Right renal pelvis (tissue), 4 donors: Measurements from ENCODE around the gene LSM14B. TPM values are rescaled to one million over a fixed set of nuclear protein-coding genes. Genes with fewer than 3 reads are reported as not detected.

Source experiments
- DNase-seq, 4 donors: peaks; one replicate each; pipeline ENCODE4 v3.0.0-alpha.2; 2013; ENCODE audit warnings: low read depth in 4 of 4, low spot score in 3 of 4, missing footprints in 1 of 4
- polyA plus RNA-seq, 4 donors: library from polyadenylated mRNA; unstranded; fragments of 120-200 nt; gene quantifications; one replicate each; pipeline ENCODE4 v1.2.1, GENCODE V29; 2013; ENCODE audit not compliant: insufficient read length in 4 of 4

The LSM14B gene
- polyA plus RNA-seq, 4 donors, result 52.0 to 55.8 (median 54.8) TPM

DNA sequence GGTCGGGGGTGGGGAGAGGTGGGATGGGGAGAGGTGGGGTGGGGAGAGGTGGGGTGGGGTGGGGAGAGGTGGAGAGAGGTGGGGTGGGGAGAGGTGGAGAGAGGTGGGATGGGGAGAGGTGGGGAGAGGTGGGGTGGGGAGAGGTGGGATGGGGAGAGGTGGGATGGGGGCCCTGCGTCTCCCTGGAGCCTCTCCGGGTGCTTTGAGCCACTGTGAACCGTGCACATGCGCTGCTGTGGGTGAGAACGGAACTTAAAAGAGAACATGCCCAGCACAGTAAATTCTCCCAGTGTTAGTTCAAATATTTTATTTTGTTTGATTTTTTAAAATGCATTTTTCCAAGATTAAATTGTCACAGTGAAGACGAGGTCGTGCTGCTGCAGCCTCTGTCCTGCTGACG, 38.0 kb downstream of the LSM14B start:
- no peak for DNase-seq

DNA sequence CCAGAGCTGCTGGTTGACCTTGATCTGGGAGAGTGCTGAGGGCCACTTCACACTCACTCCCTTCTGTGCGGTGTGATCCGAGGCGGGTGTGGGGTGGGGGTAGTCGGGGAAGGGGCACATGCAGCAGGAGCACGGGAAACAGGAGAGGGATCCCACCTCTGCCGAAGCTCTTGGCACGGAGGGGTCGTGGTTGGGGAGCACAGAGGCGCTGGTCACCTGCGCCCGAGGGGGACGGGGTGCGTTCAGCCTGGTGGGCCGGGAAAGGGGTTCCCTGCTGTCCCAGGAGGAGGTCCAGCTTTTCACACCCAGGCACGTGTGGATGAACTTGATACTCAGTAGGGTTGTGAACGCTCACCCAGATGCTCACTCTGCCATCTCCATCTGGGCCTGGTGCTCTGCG, 38.6 kb downstream of the LSM14B start:
- DNase-seq, result no peak

DNA sequence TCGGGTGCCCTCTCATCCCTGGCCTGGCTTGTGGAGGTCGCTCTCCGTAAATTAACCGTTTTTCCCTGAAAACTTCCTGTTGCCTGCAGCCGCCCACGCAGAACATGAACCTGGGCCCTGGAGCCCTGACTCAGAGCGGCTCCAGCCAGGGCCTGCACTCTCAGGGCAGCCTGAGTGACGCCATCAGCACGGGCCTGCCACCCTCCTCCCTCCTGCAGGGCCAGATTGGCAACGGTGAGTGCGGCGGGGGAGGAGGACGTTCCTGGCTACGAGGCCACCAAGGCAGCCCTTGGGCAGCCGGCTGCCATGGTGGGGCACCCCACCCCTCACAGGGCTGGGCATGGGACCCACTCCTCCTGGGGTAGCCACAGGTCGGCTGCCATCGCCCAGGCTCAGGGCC, 39.1 kb downstream of the LSM14B start:
- DNase-seq, result no peak

DNA sequence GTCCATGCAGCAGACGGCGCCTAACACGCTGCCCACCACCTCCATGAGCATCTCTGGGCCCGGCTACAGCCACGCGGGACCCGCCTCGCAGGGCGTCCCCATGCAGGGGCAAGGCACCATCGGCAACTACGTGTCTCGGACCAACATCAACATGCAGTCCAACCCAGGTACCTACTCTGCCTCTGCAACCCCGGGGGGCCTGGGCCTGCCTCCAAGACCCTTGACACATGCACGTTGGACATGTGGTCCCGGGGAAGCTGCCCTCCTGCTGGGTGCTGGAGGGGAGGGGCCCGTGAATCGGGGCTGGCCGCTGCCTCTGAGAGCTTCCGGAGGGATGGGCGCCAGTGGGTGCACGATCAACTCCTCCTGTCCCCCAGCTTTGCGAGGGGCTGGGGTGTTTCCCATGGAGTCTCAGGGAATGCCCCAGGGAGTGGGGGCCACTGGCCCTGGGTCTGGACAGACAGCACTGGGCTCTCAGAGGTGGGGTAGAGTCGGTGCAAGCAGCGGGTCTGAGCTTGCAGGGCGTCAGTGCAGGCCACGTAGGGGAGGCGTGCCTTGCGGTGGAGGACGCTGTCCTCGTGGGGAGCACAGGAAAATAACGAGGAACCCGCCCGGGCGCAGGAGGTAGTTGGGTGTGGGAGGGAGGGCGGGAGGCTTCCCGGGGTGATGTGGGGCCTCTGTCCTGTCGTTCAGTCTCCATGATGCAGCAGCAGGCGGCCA, 40.6 kb downstream of the LSM14B start:
- no peak for DNase-seq

DNA sequence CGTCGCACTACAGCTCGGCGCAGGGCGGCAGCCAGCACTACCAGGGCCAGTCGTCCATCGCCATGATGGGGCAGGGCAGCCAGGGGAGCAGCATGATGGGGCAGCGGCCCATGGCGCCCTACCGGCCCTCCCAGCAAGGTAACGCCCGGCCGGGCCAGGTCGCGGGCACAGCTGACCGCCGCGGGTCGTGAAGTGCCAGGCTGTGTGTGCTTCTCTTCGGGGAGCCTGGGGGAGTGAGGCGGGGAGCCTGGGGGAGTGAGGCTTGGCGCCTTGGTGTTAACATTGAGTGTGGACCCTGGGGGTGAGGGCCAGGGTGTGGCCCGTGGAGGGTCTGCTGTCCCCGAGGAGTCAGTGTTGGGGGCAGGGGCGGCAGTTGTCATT, 41.2 kb downstream of the LSM14B start:
- DNase-seq, result no peak

DNA sequence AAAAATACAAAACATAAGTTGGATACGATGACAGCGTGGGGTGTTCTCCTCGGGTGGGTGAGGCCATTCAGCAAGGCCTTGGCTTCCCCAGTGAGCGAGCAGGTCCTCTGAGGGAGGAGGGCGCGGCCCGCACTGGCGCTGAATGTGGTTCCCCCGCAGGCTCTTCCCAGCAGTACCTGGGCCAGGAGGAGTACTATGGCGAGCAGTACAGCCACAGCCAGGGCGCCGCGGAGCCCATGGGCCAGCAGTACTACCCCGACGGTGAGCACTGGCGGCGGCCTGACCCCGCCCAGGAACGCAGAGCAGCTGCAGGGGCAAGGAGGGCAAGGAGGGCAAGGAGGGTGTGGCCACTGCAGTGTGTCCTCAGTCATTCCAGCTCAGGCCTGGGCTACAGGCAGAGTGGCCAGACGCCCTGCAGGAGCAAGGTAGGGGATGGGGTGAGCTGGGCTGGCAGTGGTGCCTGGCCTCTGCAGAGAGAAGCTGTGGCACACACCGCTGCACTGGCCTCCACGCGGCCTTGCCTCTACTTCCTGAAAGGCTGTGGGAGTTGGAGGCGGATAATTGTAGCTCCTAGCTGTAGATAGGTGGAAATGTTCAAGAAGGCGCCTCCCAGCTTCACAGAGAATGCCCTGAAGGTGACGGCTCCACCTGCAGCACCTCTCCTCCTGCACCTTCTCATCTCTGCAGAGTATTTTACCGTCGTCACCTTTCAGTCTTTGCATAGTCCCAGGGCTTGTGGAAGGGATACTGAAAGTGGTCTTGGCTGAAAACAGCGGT, 41.9 kb downstream of the LSM14B start:
- DNase-seq, result no peak

DNA sequence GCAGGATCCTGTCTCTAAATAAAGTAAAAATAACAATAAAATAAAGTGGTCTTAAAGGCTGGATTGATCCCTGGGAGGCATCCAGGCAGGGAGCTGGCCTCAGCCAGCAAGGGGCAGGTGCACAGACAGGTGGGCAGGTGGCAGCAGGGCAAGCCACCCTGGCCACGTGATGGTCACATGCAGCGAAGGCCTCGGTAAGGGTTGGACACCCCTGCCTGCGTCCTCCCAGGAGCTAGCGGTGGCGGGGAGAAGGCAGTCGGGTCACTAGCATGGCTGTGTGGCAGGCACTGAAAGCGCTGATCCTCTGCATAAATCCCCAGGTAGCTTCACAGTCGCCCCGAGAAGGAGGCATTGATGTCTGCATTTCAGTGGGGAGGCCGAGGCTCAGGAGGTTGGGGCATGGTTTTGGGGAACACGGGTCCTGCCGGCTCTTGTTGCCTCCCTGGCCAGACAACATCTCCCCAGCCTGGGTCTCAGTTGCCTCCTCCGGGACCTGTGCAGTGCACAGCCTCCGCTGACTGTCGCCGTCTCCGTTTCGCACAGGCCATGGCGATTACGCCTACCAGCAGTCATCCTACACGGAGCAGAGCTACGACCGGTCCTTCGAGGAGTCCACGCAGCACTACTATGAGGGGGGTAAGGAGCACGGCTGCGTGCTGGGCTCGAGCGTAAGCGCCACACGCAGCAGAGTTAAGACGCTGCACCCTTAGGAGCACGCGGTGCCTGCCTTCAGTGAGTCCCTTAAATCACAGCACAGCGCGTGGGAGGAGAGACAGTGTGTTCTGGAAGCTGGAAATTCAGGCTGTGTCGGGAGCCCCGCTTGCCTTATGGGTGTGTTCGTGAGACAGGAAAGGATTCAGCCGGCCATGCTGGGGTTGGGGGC, 42.8 kb downstream of the LSM14B start:
- no peak for DNase-seq

DNA sequence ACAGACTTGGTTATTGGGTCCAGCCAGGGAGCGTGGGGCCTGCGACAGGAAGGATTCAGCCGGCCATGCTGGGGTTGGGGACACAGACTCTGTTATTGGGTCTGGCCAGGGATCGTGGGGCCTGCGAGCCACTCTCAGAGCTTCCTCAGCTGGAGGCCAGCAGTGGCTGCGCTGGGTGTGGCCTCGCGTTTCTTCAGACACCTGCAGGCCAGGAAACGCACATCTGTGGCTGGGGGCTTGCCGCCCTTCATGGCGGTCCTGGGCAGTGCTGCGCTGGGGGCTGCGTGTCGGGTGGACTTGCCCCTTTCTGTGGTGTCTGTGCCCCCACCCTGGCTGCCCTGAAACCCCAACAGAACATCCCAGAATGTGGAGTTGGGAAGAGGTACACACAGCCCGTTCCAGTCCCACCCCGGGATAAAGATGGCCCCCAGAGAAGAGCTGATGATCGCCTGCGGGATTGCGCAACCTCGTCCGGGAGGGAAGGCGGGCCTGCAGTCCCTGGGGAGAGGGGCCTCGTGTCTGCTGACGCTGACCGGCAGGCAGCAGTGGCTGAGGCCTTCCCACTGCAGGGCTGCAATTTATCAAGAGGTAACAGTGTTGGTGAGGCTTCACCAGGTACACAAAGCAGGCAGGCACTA, 43.6 kb downstream of the LSM14B start:
- DNase-seq, result no peak

DNA sequence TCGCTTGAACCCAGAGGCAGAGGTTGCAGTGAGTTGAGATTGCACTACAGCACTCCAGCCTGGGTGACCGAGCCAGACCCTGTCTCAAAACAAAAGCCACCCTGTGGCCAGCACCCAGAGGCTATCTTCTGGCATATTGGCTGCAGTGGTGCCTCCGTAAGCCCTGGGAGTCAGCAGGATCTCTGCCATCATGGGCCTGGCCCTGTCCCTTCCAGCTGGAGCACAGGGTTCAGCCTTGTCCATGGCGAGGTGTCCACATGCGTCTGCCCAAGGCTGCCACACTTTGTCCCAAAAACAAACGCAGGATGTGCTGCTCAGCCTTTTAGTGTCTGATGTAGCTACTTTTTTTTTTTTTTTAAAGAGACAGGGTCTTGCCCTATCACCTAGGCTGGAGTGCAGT, 45.2 kb downstream of the LSM14B start:
- DNase-seq, result no peak

DNA sequence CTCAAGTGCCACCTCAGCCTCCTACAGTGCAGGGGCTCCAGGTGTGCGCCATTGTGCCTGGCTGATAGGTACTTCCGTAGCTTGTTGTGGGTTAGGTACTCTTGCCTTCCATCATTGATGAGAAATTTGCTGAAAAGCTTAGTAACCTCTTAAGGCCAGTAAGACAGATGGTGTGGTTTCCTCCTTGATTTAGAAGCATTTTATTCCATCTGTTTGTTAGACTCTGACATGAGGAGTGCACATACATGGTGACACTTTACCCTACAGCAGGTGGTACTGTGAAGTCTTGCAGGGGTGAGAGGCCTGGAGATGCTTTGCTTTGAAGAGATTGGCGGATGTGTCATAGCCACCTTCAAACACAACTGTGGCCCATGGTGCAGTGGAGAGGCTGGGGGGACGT, 45.8 kb downstream of the LSM14B start:
- DNase-seq, result no peak

DNA sequence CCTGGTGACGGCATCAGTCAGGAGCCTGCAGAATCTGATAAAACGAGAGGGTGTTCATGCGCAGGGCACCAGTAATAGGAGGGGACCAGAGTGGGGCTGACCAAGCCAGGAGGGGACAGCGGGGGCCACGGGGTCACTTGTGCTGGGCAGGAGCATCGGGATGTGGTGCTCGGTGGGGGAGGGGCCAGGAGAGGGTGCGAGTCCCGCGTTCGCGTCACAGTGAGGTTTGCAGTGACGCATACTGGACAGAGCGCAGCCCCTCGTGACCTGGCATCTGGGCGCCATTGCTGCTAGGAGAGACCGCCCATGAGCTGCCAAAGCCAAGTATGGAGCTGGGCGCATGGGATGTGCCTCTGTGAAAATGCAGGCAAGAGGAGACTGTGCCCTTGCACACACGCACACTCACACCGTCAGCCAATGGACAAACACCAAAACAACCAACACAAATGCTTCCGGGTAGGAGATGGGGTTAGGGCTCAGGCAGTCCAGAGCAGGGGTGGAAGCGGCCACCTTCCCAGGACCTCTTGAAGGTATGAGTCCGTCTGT, 46.7 kb downstream of the LSM14B start:
- DNase-seq, result no peak

DNA sequence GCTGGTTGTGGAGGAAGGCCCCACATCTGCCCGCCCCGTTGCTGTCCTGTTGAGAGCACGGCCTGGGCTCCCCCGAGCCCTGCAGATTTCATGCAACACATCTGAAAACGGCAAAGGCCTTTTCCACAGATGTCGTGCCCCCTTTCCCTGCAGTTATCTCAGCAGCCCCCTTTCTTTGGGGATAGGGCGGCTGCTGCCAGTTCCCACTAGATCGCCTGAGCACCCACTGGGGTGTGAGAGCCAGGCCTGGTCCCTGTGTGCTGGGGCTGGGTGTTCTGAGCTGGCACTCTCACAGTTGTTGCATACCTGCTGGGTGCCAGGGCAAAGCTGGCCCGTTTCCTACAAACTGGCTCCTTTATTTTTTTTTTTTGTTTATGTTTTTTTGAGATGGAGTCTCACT, 48.3 kb downstream of the LSM14B start:
- no peak for DNase-seq

DNA sequence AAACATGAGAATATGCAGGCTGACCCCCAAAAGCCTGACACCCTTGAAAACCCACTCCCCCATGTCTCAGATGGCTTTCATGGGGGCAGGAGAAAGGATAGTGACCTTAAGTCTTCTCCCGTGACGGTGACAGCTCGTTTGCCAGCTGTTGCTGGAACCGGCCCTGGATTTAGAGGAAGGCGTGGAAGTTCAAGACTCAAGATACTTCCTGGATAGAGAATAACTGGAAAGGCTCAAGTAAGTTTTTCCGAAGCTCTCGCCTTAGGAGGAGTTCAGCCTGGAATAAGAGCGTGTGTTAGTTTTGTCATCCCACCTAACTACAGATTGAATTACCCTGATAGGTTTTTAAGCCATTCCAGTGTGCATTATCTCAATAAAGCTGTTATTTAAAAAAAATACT, 49.0 kb downstream of the LSM14B start:
- no peak for DNase-seq

DNA sequence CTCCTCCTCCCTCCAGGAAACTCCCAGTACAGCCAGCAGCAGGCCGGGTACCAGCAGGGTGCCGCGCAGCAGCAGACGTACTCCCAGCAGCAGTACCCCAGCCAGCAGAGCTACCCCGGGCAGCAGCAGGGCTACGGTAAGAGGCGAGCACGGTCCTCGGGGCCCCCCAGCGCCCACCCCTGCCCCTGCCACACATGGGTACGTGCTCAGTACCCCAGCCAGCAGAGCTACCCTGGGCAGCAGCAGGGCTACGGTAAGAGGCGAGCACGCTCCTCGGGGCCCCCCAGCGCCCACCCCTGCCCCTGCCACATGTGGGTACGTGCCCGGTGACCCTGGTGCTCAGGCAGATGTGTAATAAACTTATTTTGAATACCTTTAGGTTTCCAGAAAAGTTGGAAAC, 50.4 kb downstream of the LSM14B start:
- DNase-seq, result no peak

DNA sequence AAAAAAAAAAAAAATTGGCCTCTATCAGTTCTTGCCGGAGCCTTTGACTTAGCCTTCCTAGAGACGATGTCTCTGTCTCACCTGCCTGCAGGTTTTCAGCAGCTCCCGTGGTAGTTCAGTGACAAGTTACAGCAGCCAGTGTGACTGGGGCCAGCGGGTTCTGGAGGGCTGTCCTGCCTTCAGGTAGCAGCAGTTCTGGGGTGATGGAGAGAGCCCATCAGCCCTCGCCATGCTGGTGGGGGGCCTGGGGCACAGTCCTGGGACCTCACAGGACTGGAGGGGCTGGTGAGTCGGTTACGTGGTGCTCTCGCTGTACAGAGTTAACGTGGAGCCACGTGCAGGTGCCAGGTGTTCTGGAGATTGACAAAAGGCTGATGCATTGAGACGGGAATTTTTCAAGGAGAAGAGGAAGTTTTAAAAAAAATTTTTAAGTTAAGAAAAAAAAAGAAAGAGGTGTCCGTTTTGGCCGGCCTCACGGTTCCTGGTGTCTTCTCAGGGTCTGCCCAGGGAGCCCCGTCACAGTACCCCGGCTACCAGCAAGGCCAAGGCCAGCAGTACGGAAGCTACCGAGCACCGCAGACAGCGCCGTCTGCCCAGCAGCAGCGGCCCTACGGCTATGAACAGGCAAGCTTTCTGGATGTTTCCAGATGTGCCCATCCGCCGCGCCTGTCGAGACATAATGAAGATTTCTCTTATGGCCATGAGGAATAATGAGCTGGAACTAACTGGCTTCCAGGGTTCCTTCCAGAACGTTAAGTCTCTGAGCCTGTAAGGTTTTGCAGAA, 51.9 kb downstream of the LSM14B start:
- DNase-seq, result no peak

DNA sequence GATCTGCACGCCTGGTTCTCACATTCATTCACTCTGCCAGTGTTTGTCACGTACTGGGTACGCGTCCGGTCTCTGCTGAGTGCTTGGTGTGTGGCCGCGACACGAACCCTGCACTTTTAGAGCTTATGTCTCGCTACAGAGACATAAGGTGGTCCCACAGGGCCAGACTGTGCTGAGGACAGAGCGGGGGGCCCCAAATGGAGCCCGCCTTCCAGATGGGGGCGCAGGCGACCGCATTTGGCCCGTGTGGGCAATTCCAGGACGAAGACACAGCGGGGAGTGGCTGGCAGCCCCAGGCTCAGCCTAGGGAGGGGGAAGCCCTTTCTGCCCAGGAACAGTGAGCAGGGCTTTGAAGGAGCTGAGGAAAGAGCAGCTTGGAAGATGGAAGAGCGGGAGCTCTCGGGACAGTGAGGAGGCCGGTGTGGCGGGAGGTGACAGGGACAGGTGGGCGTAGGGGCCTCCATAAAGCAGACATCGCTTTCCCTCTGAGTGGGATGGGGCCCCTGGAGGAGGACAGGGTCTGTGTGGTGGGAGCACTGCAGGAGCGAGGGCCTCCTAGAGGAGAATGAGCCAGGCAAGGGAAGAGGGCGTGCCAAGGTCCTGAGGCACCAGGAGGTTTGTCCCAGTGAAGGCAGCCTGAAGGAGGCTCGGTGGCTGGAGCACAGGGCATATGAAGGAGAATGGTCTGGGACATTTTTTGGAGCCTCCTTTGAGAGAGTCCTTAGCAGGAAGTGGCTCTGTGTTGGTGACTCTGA, 52.8 kb downstream of the LSM14B start:
- no peak for DNase-seq

DNA sequence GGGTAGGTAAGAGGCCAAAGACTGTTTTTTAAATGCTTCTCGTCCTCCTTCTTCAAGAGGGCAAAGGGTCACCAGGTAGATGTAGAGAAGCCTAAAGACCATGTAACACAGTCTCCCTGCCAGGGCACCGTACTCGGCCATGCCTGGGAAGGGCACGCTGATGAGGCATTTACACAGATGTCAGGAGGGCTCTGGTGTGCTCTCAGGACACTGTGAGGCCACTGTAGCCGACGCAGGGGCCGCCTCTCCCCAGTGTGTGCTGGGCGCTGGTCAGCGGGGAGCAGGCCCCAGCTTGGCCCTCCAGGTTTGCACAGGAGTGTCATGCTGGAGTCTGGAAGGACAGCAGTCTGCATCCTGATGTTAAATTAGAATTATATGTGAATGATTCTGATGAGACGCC, 53.4 kb downstream of the LSM14B start:
- DNase-seq, result no peak

DNA sequence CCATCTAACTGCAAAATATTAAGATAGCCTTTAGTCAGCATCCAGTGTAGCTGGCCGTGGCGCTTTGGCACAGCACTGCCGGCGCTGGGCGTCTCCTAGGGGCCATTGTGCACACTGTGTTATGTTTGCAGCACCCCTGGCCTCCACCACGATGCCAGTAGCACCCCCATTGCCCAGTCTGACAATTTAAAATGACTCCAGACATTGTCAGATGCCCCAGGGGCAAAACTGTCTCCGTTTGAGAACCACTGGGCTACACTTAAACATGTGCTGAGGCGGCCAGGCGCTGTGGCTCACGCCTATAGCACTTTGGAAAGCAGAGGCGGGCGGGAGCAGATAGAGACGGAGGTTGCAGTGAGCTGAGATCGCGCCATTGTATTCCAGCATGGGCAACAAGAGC, 54.6 kb downstream of the LSM14B start:
- no peak for DNase-seq

DNA sequence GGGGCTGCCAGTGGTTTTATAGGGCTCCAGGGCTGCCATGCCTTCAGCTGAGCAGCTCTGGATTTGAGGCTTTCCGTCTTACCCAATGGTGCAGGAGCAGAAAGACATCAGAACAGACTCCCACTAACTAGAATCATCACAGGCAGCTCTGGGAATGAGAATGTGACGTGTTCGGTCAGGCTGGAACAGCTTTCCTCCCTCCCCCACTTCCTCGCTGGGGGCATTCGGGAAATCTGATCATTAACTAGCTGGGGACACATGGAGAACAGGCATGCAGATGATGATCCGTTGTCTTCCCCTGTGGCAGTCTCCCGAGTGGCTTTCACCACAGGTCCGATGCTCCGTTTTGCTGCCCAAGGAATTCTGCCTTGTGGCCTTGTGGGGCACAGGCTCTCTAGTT, 55.0 kb downstream of the LSM14B start:
- no peak for DNase-seq
